Hypothalamus (tissue), 51 donors: ENCODE data around the gene ZC3H11A.
"Not testable (repeated sequence)": the region's sequence is repeated elsewhere in the genome, so short reads cannot be mapped to it uniquely, and the experiment has no call there.

Source experiments
- DNase-seq, 51 donors: peaks; one replicate each; lab custom pipeline; 2025; lab: John Stamatoyannopoulos, UW

ZC3H11A gene

DNA sequence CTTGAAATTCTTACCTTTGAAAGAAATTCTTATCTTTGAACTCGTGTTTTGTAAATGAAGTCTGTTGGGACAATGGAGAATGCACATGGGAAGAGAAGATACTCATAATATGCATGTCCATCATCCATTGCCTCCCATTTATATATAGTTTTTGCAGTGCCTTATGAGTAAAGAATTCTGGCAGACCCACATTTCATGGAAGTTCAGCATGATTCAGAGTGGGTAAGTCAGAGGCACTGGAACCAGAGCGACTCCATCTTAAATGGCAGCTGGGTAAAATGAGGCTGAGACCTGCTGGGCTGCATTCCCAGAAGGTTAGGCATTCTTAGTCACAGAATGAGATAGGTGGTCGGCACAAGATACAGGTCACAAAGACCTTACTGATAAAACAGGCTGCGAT lies 16.6 kb upstream of the ZC3H11A start:
- DNase-seq = no peak

DNA sequence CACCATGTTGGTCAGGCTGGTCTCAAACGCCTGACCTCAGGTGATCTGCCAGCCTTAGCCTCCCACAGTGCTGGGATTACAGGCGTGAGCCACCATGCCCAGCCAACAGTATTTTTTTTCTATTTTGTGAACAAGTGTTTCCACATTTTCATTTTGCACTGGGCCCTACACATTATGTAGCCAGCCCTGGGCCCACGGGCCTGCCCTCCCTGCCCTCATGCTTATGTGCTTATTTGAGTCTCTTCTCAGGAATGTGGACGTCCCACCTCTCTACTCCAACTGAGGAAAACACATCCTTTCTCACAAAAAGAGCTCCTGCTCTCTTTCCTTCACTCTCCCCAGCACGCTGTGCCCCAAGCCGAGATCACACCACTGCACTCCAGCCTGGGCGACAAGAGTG lies 13.5 kb upstream of the ZC3H11A start:
- DNase-seq = no peak

GRCh38 chr1:203789966-203790365 lies 5.5 kb upstream of the ZC3H11A start:
- no peak for DNase-seq

DNA sequence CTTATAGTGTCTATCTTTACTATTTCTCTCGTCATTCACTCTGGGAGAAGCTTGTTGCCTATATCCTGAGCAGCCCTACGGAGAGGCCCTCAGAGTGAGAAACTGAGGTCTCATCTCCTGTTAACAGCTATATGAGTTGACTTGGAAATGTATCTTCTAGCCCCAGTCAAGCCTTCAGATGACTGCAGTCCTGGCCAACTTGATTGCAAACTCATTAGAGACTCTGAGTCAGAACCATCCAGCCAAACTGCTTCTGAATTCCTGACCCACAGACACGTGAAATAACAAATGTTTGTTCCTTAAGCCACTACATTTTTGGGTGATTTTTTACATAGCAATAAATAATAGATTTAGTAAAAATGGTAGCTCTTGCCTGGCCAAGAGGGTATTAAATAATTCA lies 3.9 kb upstream of the ZC3H11A start:
- no peak for DNase-seq

DNA sequence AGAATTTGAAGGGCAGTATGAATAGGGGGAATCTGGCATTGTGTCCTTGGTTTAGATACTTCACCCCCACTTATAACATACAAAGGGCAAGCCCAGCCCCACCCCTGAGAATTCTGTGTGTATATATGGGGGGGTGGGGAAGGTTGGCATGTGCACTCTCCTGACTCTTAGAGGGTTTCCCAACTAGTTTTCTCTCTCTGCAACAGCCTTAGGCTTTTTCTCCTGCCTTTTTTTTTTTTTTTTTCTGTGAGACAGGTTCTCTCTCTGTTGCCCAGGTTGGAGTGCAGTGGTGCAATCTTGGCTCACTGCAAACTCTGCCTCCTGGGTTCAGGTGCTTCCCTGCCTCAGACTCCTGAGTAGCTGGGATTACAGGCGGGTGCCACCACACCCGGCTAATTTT lies 2.9 kb upstream of the ZC3H11A start:
- no peak for DNase-seq

DNA sequence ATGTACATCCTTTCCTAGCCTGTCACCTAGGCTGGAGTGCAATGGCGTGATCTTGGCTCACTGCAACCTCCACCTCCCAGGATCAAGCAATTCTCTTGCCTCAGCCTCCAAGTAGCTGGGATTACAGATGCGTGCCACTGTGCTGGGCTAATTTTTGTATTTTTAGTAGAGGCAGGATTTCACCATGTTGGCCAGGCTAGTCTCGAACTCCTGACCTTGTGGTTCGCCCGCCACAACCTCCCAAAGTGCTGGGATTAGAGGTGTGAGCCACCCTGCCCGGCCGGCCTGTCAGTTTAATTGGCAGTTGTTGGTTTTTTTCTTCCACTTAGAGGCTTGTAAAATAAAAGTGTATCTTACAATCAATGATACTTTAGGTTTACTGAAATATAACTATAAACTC lies 1.9 kb upstream of the ZC3H11A start:
- DNase-seq = not testable (repeated sequence)

GRCh38 chr1:203794764-203795440 lies 521 bp upstream of the ZC3H11A start:
- peak in 1 of 51 donors; percentile 1 for DNase-seq

DNA sequence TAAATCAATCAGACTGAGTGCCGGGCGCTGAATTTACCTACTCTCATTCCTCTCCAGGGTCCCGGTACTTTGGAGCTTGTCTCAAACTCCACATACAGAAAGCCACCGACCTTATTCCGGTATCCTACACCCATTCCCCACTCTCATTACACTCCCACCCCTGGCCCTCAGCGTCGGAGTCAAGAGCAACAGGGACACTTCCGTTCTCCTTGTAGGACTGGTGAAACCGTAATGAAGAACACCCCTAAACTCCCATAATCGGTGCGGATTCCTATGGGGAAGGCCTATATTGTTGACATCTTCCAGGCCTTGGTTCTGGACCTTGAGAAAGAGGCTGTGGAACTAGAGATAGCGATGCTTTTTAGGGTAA lies 798 bp downstream of the ZC3H11A start:
- peak in 9 of 51 donors; percentile 27 to 64 (median 47) for DNase-seq

DNA sequence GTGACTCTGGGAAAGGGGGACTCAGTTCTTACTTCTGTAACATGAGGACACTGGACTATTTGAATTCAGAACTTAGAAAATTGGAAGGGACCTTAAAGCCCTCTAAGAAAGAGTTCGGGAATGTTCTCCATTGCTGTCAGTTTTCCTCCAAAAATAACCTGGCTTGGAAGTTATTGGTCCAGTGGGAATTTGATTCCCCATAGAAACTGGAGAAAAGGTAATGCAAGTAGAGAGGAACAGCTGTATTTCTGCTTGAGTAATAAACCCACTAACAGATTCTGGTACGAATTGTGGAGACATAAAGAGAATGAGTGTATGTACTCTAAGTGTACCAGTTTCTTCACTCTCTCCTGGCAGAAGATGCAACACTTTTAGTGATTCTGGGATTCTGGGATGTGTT lies 1.8 kb downstream of the ZC3H11A start:
- no peak for DNase-seq

- DNase-seq = no peak
Measured at GRCh38 chr1:203797948-203798655, 2.7 kb downstream of the ZC3H11A start.

- no peak for DNase-seq
Measured at GRCh38 chr1:203799157-203799556, 3.7 kb downstream of the ZC3H11A start.

DNA sequence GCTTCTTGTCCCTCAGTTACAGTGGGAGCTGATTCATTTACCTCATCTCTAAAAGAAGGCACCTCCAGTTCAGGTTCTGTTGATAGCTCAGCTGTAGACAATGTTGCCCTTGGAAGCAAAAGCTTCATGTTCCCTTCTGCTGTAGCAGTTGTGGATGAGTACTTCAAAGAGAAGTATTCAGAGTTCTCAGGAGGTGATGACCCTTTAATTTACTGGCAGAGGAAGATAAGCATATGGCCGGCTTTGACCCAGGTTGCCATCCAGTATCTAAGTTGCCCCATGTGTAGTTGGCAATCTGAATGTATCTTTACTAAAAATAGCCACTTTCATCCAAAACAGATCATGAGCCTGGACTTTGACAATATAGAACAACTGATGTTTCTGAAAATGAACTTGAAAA lies 4.5 kb downstream of the ZC3H11A start:
- DNase-seq = no peak

GRCh38 chr1:203805689-203806088 lies 10.3 kb downstream of the ZC3H11A start:
- DNase-seq = no peak

DNA sequence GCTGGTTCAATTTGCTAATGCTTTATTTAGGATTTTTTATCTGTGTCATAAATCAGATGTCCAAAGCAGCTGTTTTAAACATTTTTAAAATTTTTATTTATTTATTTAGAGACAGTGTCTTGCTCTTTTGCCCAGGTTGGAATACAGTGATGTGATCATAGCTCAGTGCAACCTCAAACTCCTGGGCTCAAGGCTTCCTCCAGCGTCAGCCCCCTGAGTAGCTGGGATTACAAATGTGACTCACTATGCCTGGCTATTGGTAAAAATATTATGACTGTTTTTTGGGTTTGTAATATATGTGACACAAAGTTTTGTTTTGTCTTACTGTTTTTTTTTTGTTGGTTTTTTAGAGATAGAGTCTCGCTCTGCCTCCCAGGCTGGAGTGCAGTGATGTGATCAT lies 11.8 kb downstream of the ZC3H11A start:
- no peak for DNase-seq

DNA sequence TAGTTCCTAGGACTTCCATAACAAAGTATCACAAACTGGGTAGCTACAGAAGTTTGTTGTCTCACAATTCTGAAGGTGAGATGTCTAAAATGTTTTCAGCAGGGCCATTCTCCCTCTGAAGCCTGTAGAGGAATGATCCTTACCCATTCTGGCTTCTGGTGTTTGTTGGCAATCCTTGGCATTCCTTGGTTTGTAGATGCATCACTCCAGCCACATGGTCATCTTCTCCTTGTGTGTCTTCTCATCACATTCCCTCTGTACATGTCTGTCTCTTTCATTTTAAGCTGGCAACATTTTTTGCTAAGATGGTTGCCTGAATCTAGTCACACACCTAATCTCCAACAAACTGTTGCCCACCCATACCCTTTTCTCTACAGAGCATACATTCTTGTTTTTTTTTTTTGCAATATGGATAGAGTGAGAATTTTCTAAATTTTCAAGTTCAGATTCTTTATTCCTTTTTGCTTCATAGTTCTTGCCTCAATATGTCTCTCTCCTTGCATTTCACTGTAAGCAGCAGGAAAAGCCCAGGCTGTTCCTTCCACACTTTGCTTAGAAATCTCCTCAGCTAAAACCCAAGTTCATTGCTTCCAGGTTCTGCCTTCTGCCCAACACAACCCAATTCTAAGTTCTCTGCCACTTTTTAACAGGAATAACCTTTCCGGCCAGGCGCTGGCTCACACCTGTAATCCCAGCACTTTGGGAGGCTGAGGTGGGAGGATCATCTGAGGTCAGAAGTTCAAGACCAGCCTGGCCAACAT lies 18.3 kb downstream of the ZC3H11A start:
- DNase-seq = no peak

- no peak for DNase-seq
Measured at GRCh38 chr1:203818399-203818798, 23.0 kb downstream of the ZC3H11A start.

- DNase-seq = no peak
Measured at GRCh38 chr1:203823306-203823705, 27.9 kb downstream of the ZC3H11A start.

- no peak for DNase-seq
Measured at GRCh38 chr1:203826175-203826574, 30.8 kb downstream of the ZC3H11A start.

GRCh38 chr1:203828002-203828401 lies 32.6 kb downstream of the ZC3H11A start:
- no peak for DNase-seq

DNA sequence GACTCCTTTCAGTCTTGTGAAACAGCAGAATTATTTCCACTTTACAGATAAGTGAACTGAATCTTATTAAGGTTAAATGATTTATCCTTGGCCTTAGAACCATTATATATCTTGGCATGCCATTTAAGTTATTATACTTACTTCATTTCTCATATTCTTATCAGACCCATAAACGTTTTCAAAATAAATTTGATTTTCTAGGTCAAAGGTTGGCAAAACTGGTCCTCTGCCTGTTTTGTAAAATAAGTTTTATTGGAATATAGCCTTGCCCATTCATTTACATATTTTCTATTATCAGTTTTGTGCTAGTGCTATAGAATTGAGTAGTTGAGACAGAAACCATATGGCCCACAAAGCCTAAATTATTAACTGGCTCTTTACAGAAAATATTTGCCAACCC lies 33.1 kb downstream of the ZC3H11A start:
- no peak for DNase-seq

GRCh38 chr1:203829247-203829646 lies 33.8 kb downstream of the ZC3H11A start:
- not testable (repeated sequence) for DNase-seq

DNA sequence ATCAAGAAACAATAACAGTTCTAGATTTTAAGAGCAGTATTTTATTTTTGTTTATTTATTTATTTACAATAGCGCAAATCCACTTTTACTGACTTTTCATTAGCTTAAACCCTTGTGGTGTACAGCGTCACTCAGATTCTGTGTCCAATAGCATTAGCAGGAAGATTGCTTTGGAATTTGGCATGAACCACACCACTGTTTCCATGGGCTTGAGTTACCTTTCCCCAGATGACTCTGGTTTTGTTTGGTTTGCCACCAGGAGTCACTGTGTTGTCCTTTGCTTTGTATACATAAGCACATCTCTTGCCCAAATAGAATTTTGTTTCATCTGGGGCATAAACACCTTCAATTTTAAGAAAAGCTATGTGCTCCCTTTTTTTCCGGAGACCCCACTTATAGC lies 40.1 kb downstream of the ZC3H11A start:
- DNase-seq = no peak
